NCI-H1105 treated with DMSO at 0.1 percent for 48 hours (cell line): ENCODE results near the gene CRABP2.

Experiments
- DNase-seq: peaks from one replicate; lab custom pipeline; 2025; lab: John Stamatoyannopoulos, UW

The CRABP2 gene

DNA sequence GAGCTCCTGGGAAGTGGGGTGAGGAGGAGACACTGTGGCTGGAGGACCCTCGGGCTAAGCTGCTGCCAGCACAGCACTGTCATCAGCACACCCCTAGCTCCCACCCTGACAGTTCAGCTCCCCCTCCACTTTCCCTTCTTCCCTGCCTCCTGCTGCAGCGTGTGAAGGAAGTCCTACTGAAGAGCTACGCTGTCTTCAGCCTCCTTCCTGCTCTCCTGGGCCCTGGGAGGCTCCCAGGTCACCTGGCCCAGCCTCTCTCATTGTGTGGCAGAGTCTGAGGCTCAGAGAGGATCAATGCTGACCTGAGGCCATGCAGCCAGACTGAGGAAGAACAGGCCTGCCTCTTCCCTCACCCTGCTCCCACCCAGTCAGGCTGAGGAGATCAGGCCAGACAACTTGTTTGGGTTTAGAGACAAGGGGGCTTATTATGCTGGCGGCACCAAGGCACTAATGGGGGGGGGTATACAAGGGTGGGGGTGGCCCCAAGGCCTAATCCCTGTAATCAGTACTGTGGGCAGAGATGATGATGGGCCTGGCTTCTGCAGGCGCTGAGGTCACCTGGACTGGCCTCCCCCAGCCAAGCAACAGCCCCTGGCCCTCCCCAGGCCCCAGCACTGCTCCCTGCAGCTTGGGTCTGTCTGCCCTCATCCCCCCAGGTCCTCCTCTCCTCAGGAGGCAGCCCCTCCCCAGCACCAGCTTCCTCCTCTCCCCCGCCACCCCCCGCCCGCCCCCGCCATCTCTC is 37.2 kb downstream of the CRABP2 start:
- DNase-seq = no peak

GRCh38 chr1:156667610-156667967 is 37.8 kb downstream of the CRABP2 start:
- DNase-seq = no peak

DNA sequence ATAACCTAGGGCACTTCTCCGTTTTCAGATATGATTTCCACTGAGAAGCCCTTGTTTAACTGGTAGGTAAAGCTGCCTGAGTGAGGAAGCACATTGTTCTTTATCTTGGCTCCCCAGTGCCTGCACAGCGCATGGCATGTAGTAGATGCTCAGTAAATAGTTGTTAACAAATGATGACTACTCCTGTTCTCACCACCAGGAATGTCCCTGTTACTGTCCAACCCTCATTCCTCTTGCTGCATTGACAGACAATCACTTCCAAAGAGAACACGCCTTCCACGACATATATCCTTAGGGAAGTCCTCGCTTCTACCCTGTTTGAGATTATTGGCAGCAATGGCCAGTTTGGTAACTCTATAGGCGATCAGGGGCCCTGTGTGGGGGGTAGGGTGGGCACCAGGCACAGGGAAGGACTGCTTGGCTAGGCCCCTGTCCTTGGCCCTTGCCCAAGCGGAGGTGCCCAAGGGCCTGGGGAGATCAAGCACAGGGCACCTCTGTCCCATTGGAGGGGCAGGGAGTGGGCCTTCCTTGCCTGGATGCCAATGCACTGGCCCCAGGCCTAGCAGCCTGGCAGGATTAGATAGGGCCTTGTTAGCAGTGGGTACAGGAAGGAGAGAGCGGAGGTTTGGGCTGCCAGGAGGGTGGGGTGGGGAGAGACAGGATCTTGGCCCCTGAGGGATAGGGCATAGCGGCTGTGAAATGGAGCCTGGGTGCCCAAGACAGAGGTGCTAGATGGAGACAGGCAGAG is 38.3 kb downstream of the CRABP2 start:
- DNase-seq = no peak

GRCh38 chr1:156665539-156665938 is 39.8 kb downstream of the CRABP2 start:
- no peak for DNase-seq

GRCh38 chr1:156664767-156665411 is 40.5 kb downstream of the CRABP2 start:
- DNase-seq = no peak

GRCh38 chr1:156664046-156664766 is 41.2 kb downstream of the CRABP2 start:
- no peak for DNase-seq

DNA sequence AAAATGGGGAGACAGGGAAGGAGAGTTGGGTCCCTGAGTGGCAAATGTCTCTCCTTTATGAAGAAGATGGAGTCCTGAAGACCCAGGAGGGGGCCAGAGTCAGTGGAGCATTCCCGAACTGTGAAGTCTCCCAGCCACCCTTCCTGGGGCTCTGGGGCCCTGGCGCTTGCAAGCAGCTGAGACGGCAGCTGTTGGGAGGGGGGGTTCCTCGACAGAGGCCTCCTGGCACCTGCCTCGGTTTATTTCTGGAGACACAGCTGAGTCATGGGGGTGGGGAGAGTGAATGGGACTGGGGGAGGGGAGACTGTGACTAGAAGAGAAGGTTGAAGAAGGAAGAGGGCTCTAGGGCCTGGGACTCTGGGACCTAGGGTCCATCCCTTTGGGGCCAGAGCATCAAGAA is 42.2 kb downstream of the CRABP2 start:
- no peak for DNase-seq

DNA sequence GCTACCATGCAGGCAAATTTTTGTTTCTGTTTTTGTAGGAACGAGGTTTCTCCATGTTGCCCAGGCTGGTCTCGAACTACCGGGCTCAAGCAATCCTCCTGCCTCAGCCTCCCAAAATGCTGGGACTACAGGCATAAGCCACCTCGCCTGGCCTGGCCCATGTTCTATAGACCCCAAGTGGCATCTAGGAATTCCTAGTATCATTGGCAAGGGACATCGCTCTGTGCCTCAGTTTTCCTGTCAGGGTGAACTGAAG is 42.7 kb downstream of the CRABP2 start:
- DNase-seq = no peak

GRCh38 chr1:156662005-156662799 is 43.2 kb downstream of the CRABP2 start:
- no peak for DNase-seq

GRCh38 chr1:156660752-156661112 is 44.7 kb downstream of the CRABP2 start:
- no peak for DNase-seq

DNA sequence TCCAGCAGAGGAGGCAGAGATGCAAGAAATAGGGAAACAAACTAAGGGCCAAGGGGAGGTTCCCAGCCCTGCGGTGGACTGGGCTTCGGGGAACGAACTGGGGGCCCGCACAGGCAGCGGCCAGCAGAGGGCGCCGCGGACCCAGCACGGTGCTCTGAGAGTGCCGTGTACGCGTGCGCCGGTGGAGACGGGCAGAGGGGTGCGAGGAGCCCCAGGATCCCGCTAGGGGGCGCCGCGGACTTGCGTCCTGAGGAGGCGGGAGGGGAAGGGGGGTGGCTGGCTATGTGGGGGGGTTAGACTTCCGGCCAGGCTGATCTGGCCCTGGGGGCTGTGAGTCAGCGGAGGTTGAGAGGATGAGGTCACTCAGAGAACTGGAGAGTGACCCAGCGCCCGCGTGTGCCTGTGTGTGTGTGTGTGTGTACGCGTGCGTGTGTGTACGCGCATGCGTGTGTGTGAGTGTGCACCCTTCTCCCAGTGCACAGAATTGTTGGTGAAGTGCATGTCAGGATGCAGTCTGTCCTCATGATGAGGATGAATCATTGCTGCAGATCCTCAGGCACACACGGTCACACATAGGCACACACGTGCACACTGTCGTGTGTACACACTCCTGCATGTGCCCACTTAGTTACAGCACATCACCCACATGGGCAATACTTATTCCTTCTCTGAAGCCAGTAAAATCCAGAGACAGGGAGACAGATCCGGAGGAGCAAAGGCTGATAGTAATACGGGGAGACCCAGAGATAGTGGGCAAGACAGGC is 45.2 kb downstream of the CRABP2 start:
- DNase-seq = peak; percentile 80

- DNase-seq = no peak
These were observed 45.8 kb downstream of the CRABP2 start for GRCh38 chr1:156659661-156659987.

GRCh38 chr1:156658945-156659574 is 46.3 kb downstream of the CRABP2 start:
- DNase-seq = no peak

GRCh38 chr1:156658496-156658895 is 46.9 kb downstream of the CRABP2 start:
- no peak for DNase-seq

- no peak for DNase-seq
These were observed 47.6 kb downstream of the CRABP2 start for GRCh38 chr1:156657741-156658319.

DNA sequence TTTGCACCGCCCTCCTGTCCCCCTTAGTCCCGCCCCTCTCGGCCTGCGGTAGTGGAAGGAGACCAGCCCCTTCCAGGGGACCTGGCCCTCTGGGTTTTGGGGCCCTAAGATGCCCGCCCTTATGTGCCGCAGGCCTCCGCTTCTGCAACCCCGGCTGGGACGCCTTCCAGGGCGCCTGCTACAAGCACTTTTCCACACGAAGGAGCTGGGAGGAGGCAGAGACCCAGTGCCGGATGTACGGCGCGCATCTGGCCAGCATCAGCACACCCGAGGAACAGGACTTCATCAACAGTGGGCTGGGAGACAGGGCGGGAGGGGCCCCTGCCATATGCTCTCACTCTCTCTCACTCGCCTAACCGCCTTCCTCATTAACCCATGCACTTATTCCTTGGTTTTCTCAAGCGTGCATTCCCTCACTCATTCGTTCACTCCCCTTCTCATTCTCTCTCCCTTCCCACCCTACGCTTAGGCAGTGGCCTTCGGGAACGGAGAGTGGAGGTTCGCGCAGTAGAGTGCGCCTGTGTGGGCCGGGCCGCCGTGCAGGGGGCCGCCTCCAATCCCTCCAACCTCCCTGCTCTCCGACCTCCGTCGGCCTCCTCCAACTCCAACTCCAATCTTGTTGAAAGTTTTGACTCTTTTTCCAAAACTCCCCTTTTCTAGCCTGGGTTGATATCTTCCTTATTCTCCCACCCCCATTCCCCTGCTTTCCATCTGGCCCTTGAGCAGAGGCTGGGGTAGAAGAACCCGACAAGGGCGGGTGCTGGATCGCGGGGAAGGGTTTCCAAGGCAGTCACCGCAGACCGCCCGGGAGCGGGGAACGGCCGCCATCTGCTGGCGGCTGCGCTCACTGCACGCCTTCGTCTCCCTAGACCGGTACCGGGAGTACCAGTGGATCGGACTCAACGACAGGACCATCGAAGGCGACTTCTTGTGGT is 48.3 kb downstream of the CRABP2 start:
- peak; percentile 33 for DNase-seq

- DNase-seq = no peak
These were observed 49.4 kb downstream of the CRABP2 start for GRCh38 chr1:156655904-156656516.

GRCh38 chr1:156655151-156655903 is 50.1 kb downstream of the CRABP2 start:
- DNase-seq = no peak
